HepG2 (cell line): ENCODE measurements around the gene HS3ST3B1. TPM values are rescaled to one million over a fixed set of nuclear protein-coding genes. Genes with fewer than 3 reads are reported as not detected.

Experiments
- ATAC-seq: fragments of 200-7000 bp; cut with Tn5 transposase; 3 replicates; pipeline ENCODE4 v1.9.1; 2020; ENCODE audit warnings: mild to moderate bottlenecking, moderate library complexity
- BruUV-seq: library from RNA; stranded (reverse); fragments of 400-500 nt; replicated peaks from 2 replicates; lab custom pipeline; 2021; lab: Mats Ljungman, UMichigan
- CTCF ChIA-PET: fragments of 300-600 bp; formaldehyde crosslinking; extraction: SDS; loops from one replicate; lab custom pipeline; 2021; ENCODE audit warnings: low total read pairs, inconsistent platforms, low intra/inter-chr PET ratio; lab: Yijun Ruan, JAX
- POLR2A ChIA-PET: fragments of 350-600 bp; sonication (Branson Sonifier 250); formaldehyde crosslinking; loops from one replicate; lab custom pipeline; 2020; ENCODE audit warnings: antibody characterized with exemption, inconsistent platforms; lab: Yijun Ruan, JAX
- DNase-seq: peaks from one replicate; pipeline ENCODE4 v3.0.0-alpha.2; 2015; ENCODE audit warnings: low spot score
- FAIRE-seq: peaks from 3 replicates; lab custom pipeline; 2011; peaks lifted over from hg19 to GRCh38; lab: Jason Lieb, UNC
- H2AFZ ChIP-seq: one replicate; pipeline ENCODE4 v1.6.1; 2011; ENCODE audit warnings: low read length, inconsistent platforms
- H3K27ac ChIP-seq: fragments of 300-600 bp; 3 replicates; pipeline ENCODE4 v1.8.0; 2011; ENCODE audit warnings: mixed run types, mild to moderate bottlenecking, mixed read lengths, low read length, inconsistent platforms; ENCODE audit not compliant: insufficient read depth; ENCODE audit errors: extremely low read length
- H3K27me3 ChIP-seq, 2 experiments: fragments of 200-600 bp in 1 of 2; 2 replicates in 1 of 2; 3 replicates in 1 of 2; pipeline versions ENCODE4 v1.6.0 to v1.8.0; 2011; ENCODE audit warnings: low read length in 2 of 2, mild to moderate bottlenecking in 2 of 2, moderate library complexity in 2 of 2, inconsistent platforms in 1 of 2; ENCODE audit not compliant: insufficient read depth in 2 of 2, control insufficient read depth in 1 of 2
- H3K36me3 ChIP-seq, 2 experiments: fragments of 200-600 bp in 1 of 2; replicated peaks in 1 of 2; 2 replicates in 1 of 2; 3 replicates in 1 of 2; pipeline versions ENCODE4 v1.5.1 to v1.8.0; 2011; ENCODE audit warnings: low read length in 2 of 2, inconsistent platforms in 1 of 2; ENCODE audit not compliant: insufficient read depth in 2 of 2, control insufficient read depth in 1 of 2
- H3K4me1 ChIP-seq: 2 replicates; pipeline ENCODE4 v1.5.1; 2012; ENCODE audit warnings: low read length, inconsistent platforms; ENCODE audit not compliant: insufficient read depth
- H3K4me2 ChIP-seq: 2 replicates; pipeline ENCODE4 v1.6.0; 2011; ENCODE audit warnings: low read depth, low read length, inconsistent platforms
- H3K4me3 ChIP-seq, 3 experiments: fragments of 200-600 bp in 1 of 3; sonication (generic), shearing (Covaris generic) in 1 of 3; replicated peaks in 1 of 3; 2 replicates each; pipeline ENCODE4 v1.5.1; 2011 to 2016; ENCODE audit warnings: low read length in 3 of 3, inconsistent platforms in 2 of 3, low read depth in 2 of 3, mild to moderate bottlenecking in 2 of 3, control low read depth in 1 of 3, mixed read lengths in 1 of 3; ENCODE audit not compliant: insufficient read depth in 1 of 3
- H3K79me2 ChIP-seq: one replicate; pipeline ENCODE4 v1.6.1; 2011; ENCODE audit warnings: low read length, inconsistent platforms; ENCODE audit not compliant: insufficient read depth
- H3K9ac ChIP-seq: 2 replicates; pipeline ENCODE4 v1.6.0; 2011; ENCODE audit warnings: mild to moderate bottlenecking, low read depth, low read length, inconsistent platforms; ENCODE audit not compliant: insufficient read depth
- H3K9me3 ChIP-seq: 2 replicates; pipeline ENCODE4 v1.5.1; 2012; ENCODE audit warnings: mild to moderate bottlenecking, low read length
- H4K20me1 ChIP-seq: 2 replicates; pipeline ENCODE4 v1.6.0; 2011; ENCODE audit warnings: inconsistent platforms, mild to moderate bottlenecking, low read length, moderate library complexity; ENCODE audit not compliant: insufficient read depth
- ATF7-NPFF ChIP-seq: sonication (generic); formaldehyde crosslinking; IDR thresholded peaks from 2 replicates; pipeline ENCODE4 v1.8.1; 2023; ENCODE audit warnings: mild to moderate bottlenecking, low read depth, missing genetic modification reagents, moderate library complexity
- CEBPG ChIP-seq: IDR thresholded peaks from 2 replicates; pipeline ENCODE4 v1.6.1; 2016
- FLYWCH1 ChIP-seq: sonication (generic); formaldehyde crosslinking; IDR thresholded peaks from 2 replicates; pipeline ENCODE4 v1.8.1; 2023; ENCODE audit warnings: mild to moderate bottlenecking, missing genetic modification reagents
- TSC22D2 ChIP-seq: sonication (generic); formaldehyde crosslinking; IDR thresholded peaks from 2 replicates; pipeline ENCODE4 v1.5.1; 2020; ENCODE audit warnings: missing genetic modification reagents, mild to moderate bottlenecking, borderline replicate concordance
- ZBTB10 ChIP-seq: sonication (generic); formaldehyde crosslinking; IDR thresholded peaks from 2 replicates; pipeline ENCODE4 v1.4.0; 2020; ENCODE audit warnings: missing genetic modification reagents, borderline replicate concordance
- ZNF17 ChIP-seq: sonication (generic); formaldehyde crosslinking; IDR thresholded peaks from 2 replicates; pipeline ENCODE4 v1.5.0; 2020; ENCODE audit warnings: mild to moderate bottlenecking, missing genetic modification reagents
- WGBS: methylation state at CpG from one replicate; pipeline ENCODE4 v1.1.6; 2017; ENCODE audit warnings: low lambda C conversion rate; 5-methylcytosine and 5-hydroxymethylcytosine counted together
- in situ Hi-C: cut with HindIII; loops from 2 replicates; pipeline ENCODE4 v1.10.0; 2017; ENCODE audit warnings: low pct_unique_long_range_greater_than_20kb; ENCODE audit not compliant: extremely low pct_ligation_motif_present
- intact Hi-C: fragments of 100-400 bp; cut with micrococcal nuclease; formaldehyde crosslinking; loops from one replicate; pipeline ENCODE4 v1.10.0; 2022; ENCODE audit not compliant: unreplicated experiment
- polyA plus RNA-seq, 8 experiments: library from polyadenylated mRNA; depleted of rRNA in 3 of 8; stranded (reverse) in 7 of 8; unstranded in 1 of 8; fragments of >200 nt; fragmentation: Illumina TruSeq in 4 of 8; extraction: Trizol in 4 of 8; gene quantifications; 2 replicates each; pipeline versions ENCODE4 v1.2.1 to v1.2.3, GENCODE V29; 2011 to 2016; ENCODE audit warnings: low read depth in 4 of 8, missing spikeins in 1 of 8, mixed read lengths in 1 of 8; ENCODE audit not compliant: insufficient read depth in 1 of 8
- total RNA-seq, 5 experiments: library from RNA; depleted of rRNA; stranded (reverse); fragments of >200 nt; fragmentation: Illumina TruSeq; extraction: Trizol; gene quantifications; 2 replicates each; pipeline ENCODE4 v1.2.3, GENCODE V29; 2016; ENCODE audit warnings: low read depth in 1 of 5
- TF ChIP-seq, protein P1 (sequence below): sonication (generic); IDR thresholded peaks from 2 replicates; pipeline ENCODE4 v1.6.1; 2016; ENCODE audit warnings: low read depth, borderline replicate concordance

HS3ST3B1 gene
- total and polyA plus RNA-seq, 2 of the 13 experiments (the other 11 are each of a cell fraction or from before 2014, with no cell fraction given) = 15.7 to 39.5 TPM

DNA sequence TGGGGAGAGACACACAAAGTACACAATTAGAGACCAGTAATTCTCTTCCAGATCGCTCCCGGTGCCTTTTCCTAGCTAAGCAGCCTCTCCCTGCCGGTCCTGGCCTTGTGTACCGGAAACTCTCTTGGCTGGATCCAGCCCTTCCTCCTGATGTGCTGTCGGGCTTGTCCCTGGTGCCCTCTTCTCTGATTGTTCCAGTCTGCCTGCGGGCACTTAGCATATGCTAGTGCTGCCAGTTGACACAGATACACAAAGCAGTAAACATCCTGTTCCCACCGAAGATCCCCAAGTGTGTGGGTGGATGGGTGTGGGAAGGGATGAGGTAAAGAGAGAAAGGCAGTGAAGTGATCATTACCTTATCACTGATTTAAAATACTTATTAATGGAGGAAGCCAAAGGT, 9.7 kb downstream of the HS3ST3B1 start:
- no peaks in the 10 kb centered on the region for H3K27me3 ChIP-seq
- ChIA-PET CTCF (no interaction called here), POLR2A (interaction anchor here (14.0 kb wide), 1 partner anchor 63 kb away, joined by 288 read pairs; no protein-coding TSS in a partner anchor)
- intact Hi-C loops (no loop called here), in situ Hi-C loops (no loop called here)
- DNase-seq = no peak
- H3K9ac ChIP-seq = no peak overlapping the region
- H2AFZ ChIP-seq = no peak overlapping the region
- no TSS peak for BruUV-seq
- H3K27ac ChIP-seq = no peak overlapping the region
- H3K36me3 ChIP-seq = peaks cover 11 to 38% of the 10 kb centered on the region in 2 experiments; a peak in 4 of 5 replicates
- 91% methylated on average over 7 of the region's 7 CpGs for WGBS
- no peak overlapping the region for H3K4me2 ChIP-seq
- no peaks in the 10 kb centered on the region for H3K9me3 ChIP-seq
- H3K79me2 ChIP-seq = peaks cover 91% of the 10 kb centered on the region
- TF ChIP-seq, protein P1, sequence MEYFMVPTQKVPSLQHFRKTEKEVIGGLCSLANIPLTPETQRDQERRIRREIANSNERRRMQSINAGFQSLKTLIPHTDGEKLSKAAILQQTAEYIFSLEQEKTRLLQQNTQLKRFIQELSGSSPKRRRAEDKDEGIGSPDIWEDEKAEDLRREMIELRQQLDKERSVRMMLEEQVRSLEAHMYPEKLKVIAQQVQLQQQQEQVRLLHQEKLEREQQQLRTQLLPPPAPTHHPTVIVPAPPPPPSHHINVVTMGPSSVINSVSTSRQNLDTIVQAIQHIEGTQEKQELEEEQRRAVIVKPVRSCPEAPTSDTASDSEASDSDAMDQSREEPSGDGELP = no peak
- TF ChIP-seq FLYWCH1 (CRISPR knock-in tag) (no peak), ATF7-NPFF (CRISPR knock-in tag) (no peak), CEBPG (no peak), TSC22D2 (CRISPR knock-in tag) (no peak), ZBTB10 (CRISPR knock-in tag) (no peak), ZNF17 (CRISPR knock-in tag) (no peak)
- no peak overlapping the region for H3K4me3 ChIP-seq
- peaks cover 58% of the 10 kb centered on the region for H3K4me1 ChIP-seq
- ATAC-seq = no peak
- no peak for FAIRE-seq
- H4K20me1 ChIP-seq = peaks cover 19% of the 10 kb centered on the region
